GM21360 (cell line): ENCODE results near the gene P2RY12.

Experiments
- ATAC-seq: cut with Tn5 transposase; IDR thresholded peaks from one replicate; pipeline ENCODE4 v1.9.1; 2021; ENCODE audit warnings: mild to moderate bottlenecking, moderate library complexity; ENCODE audit not compliant: unreplicated experiment

Gene P2RY12

GRCh38 chr3:151384741-151385174, at the start of gene P2RY12:
Gene P2RY12, minus strand, starts transcription at chr3:151384753. Its CDS starts 45,908 bp downstream, at chr3:151338845.
- peak; percentile 52 for ATAC-seq

GRCh38 chr3:151432616-151433372, 48.2 kb upstream of the P2RY12 start:
- no peak for ATAC-seq

GRCh38 chr3:151431940-151432339, 47.4 kb upstream of the P2RY12 start:
- peak; percentile 58 for ATAC-seq

GRCh38 chr3:151430821-151431484, 46.4 kb upstream of the P2RY12 start:
- ATAC-seq = no peak

GRCh38 chr3:151428386-151428785, 43.8 kb upstream of the P2RY12 start:
- ATAC-seq = no peak

- peak; percentile 77 for ATAC-seq
Observed at GRCh38 chr3:151426341-151426657, 41.7 kb upstream of the P2RY12 start.

GRCh38 chr3:151425627-151426340, 41.2 kb upstream of the P2RY12 start:
- ATAC-seq = peak; percentile 40

- no peak for ATAC-seq
Observed at GRCh38 chr3:151423091-151423490, 38.5 kb upstream of the P2RY12 start.

GRCh38 chr3:151421938-151422337, 37.4 kb upstream of the P2RY12 start:
- ATAC-seq = no peak

GRCh38 chr3:151419806-151420205, 35.3 kb upstream of the P2RY12 start:
- no peak for ATAC-seq

- no peak for ATAC-seq
Observed at GRCh38 chr3:151415289-151415688, 30.7 kb upstream of the P2RY12 start.

GRCh38 chr3:151412989-151413388, 28.4 kb upstream of the P2RY12 start:
- ATAC-seq = no peak

- ATAC-seq = no peak
Observed at GRCh38 chr3:151410891-151411559, 26.5 kb upstream of the P2RY12 start.

GRCh38 chr3:151407928-151408327, 23.4 kb upstream of the P2RY12 start:
- no peak for ATAC-seq

GRCh38 chr3:151404316-151404715, 19.8 kb upstream of the P2RY12 start:
- no peak for ATAC-seq

GRCh38 chr3:151403246-151403645, 18.7 kb upstream of the P2RY12 start:
- no peak for ATAC-seq

- no peak for ATAC-seq
Observed at GRCh38 chr3:151402349-151402748, 17.8 kb upstream of the P2RY12 start.

GRCh38 chr3:151400341-151400740, 15.8 kb upstream of the P2RY12 start:
- no peak for ATAC-seq

GRCh38 chr3:151398895-151399294, 14.3 kb upstream of the P2RY12 start:
- no peak for ATAC-seq

- ATAC-seq = no peak
Observed at GRCh38 chr3:151395806-151396205, 11.3 kb upstream of the P2RY12 start.

GRCh38 chr3:151394611-151395010, 10.1 kb upstream of the P2RY12 start:
- ATAC-seq = no peak
